ENCODE measurements around the gene CMTM3. TPM values are rescaled to one million over a fixed set of nuclear protein-coding genes. Genes with fewer than 3 reads are reported as not detected.

The CMTM3 gene
- total RNA-seq, 1 experiment from 2014 or later = 25.5 TPM

GRCh38 chr16:66591018-66591417 lies 13.5 kb upstream of the CMTM3 start:
- Histone ChIP-seq H3K9me3 (no peaks in the 10 kb centered on the region), H3K4me1 (no peaks in the 10 kb centered on the region), H3K27me3 (replicated peaks; ENCODE audit: control insufficient read depth, insufficient read depth, low read length) (no peaks in the 10 kb centered on the region), H3K4me3 (ENCODE audit: low read depth, low read length) (no peak overlapping the region), H3K36me3 (ENCODE audit: control insufficient read depth, insufficient read depth, low read length) (no peaks in the 10 kb centered on the region)
- no peaks in the 10 kb centered on the region for H3K9me3 Mint-ChIP-seq (ENCODE audit: unreplicated experiment)
- no peak for TF ChIP-seq CTCF (IDR thresholded peaks at IDR 0.05; ENCODE audit: insufficient read depth in 1 of 2, low read depth in 1 of 2, low read length in 1 of 2, severe bottlenecking in 1 of 2, unreplicated experiment in 1 of 2)
- no peaks in the 10 kb centered on the region for H3K27me3 Mint-ChIP-seq (ENCODE audit: insufficient read depth, unreplicated experiment)
- DNase-seq = no peak
- CTCF ChIA-PET = interaction anchor here (3.0 kb wide), 1 partner anchor 184 kb away, joined by 14 read pairs; no protein-coding TSS in a partner anchor
- intact Hi-C loops (cut with micrococcal nuclease; ENCODE audit: unreplicated experiment) = no loop called here
- H3K4me3 Mint-ChIP-seq (ENCODE audit: unreplicated experiment) = no peak overlapping the region
- POLR2A ChIA-PET = no interaction called here
- no TSS peak for BruUV-seq (replicated peaks)
- H3K27ac Mint-ChIP-seq (ENCODE audit: unreplicated experiment) = no peak overlapping the region
- no peaks in the 10 kb centered on the region for H3K36me3 Mint-ChIP-seq (ENCODE audit: insufficient read depth, unreplicated experiment)
- H3K4me1 Mint-ChIP-seq (ENCODE audit: low read depth, unreplicated experiment) = no peaks in the 10 kb centered on the region

GRCh38 chr16:66592241-66592640 lies 12.3 kb upstream of the CMTM3 start:
- POLR2A ChIA-PET = no interaction called here

GRCh38 chr16:66592814-66593213 lies 11.7 kb upstream of the CMTM3 start:
- DNase-seq = no peak
- ChIA-PET POLR2A (no interaction called here), CTCF (no interaction called here)
- intact Hi-C loops (cut with micrococcal nuclease; ENCODE audit: unreplicated experiment) = no loop called here
- Mint-ChIP-seq H3K27ac (ENCODE audit: unreplicated experiment) (no peak overlapping the region), H3K27me3 (ENCODE audit: insufficient read depth, unreplicated experiment) (no peaks in the 10 kb centered on the region), H3K4me1 (ENCODE audit: low read depth, unreplicated experiment) (no peaks in the 10 kb centered on the region), H3K9me3 (ENCODE audit: unreplicated experiment) (no peaks in the 10 kb centered on the region), H3K36me3 (ENCODE audit: insufficient read depth, unreplicated experiment) (no peaks in the 10 kb centered on the region), H3K4me3 (ENCODE audit: unreplicated experiment) (no peak overlapping the region)
- TF ChIP-seq CTCF (IDR thresholded peaks at IDR 0.05; ENCODE audit: insufficient read depth in 1 of 2, low read depth in 1 of 2, low read length in 1 of 2, severe bottlenecking in 1 of 2, unreplicated experiment in 1 of 2) = no peak
- Histone ChIP-seq H3K27me3 (replicated peaks; ENCODE audit: control insufficient read depth, insufficient read depth, low read length) (no peaks in the 10 kb centered on the region), H3K4me1 (no peaks in the 10 kb centered on the region), H3K36me3 (ENCODE audit: control insufficient read depth, insufficient read depth, low read length) (no peaks in the 10 kb centered on the region), H3K9me3 (no peaks in the 10 kb centered on the region), H3K4me3 (ENCODE audit: low read depth, low read length) (no peak overlapping the region)
- no TSS peak for BruUV-seq (replicated peaks)

More at GRCh38 chr16:66592241-66592640, 12.3 kb upstream of the CMTM3 start:
- intact Hi-C loops (cut with micrococcal nuclease; ENCODE audit: unreplicated experiment) = no loop called here
- Mint-ChIP-seq H3K27me3 (ENCODE audit: insufficient read depth, unreplicated experiment) (no peaks in the 10 kb centered on the region), H3K4me1 (ENCODE audit: low read depth, unreplicated experiment) (no peaks in the 10 kb centered on the region), H3K4me3 (ENCODE audit: unreplicated experiment) (no peak overlapping the region), H3K9me3 (ENCODE audit: unreplicated experiment) (no peaks in the 10 kb centered on the region), H3K27ac (ENCODE audit: unreplicated experiment) (no peak overlapping the region), H3K36me3 (ENCODE audit: insufficient read depth, unreplicated experiment) (no peaks in the 10 kb centered on the region)
- no peak for TF ChIP-seq CTCF (IDR thresholded peaks at IDR 0.05; ENCODE audit: insufficient read depth in 1 of 2, low read depth in 1 of 2, low read length in 1 of 2, severe bottlenecking in 1 of 2, unreplicated experiment in 1 of 2)
- BruUV-seq (replicated peaks) = no TSS peak
- H3K4me3 ChIP-seq (ENCODE audit: low read depth, low read length) = no peak overlapping the region
- no peaks in the 10 kb centered on the region for H3K27me3 ChIP-seq (replicated peaks; ENCODE audit: control insufficient read depth, insufficient read depth, low read length)
- DNase-seq = no peak
- H3K4me1 ChIP-seq = no peaks in the 10 kb centered on the region
- CTCF ChIA-PET = no interaction called here
- no peaks in the 10 kb centered on the region for H3K36me3 ChIP-seq (ENCODE audit: control insufficient read depth, insufficient read depth, low read length)
- H3K9me3 ChIP-seq = no peaks in the 10 kb centered on the region

All from Caco-2 (cell line).